SKM-1 (cell line): Measurements from ENCODE around the gene HSF2BP.
"Not testable (repeated sequence)": the region's sequence is repeated elsewhere in the genome, so short reads cannot be mapped to it uniquely, and the experiment has no call there.

Experiments used
- DNase-seq: peaks from one replicate; lab custom pipeline; 2025; ENCODE audit not compliant: unreplicated experiment; lab: John Stamatoyannopoulos, UW

HSF2BP gene

GRCh38 chr21:43622796-43623195 is 36.5 kb downstream of the HSF2BP start:
- DNase-seq: no peak

DNA sequence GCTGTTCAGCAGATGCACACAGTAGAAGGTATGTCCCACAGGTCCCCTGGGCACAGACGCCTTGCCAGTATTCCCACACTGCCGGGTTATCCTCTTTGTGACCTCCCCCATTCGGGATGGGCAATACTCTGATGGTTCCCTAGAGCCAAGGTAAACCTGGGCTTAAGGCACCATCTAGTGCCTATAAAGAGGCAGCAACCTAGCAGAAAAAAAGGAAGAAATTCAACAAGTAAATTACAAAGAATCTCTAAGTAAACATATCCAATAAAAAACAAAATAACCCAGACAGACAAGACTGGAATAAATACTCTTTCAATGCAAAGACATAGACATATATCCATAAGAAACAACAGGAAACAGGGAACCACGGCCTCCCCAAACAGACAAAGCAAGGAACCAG is 39.4 kb downstream of the HSF2BP start:
- DNase-seq: no peak

DNA sequence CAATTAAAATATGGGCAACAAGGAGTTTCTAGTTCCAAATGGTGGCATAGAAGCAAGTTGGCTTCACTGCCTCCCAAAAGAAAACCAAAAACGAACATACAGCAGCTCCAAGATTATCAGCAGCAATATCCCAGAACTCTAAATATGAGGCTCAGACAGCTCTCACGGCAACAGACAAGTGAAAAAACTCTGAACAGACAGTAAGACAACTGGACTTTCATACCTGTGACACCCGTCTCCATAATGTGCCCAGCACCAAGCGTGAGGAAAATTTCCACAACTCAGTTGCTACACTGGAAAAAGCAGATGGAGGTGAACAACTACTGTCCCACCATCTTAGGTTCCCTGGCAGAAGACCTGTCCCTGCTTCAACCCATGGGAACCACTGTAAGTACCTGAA is 39.9 kb downstream of the HSF2BP start:
- DNase-seq: no peak

DNA sequence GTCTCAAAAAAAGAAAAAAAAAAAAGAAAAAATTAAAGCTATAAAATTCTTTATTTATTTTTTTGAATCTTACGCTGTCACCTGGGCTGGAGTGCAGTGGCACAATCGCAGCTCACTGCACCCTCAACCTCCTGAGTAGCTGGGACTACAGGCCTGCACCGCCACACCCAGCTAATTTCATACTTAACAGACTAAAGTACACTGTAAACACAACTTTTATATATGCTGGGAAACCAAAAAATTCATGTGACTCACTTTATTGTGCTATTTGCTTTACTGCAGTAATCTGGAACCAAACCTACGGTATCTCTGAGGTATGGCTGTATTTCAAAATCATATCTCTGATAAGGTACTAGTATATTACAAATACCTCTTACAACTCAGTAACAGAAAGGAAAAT is 40.3 kb downstream of the HSF2BP start:
- no peak for DNase-seq

GRCh38 chr21:43616861-43617260 is 42.4 kb downstream of the HSF2BP start:
- not testable (repeated sequence) for DNase-seq

GRCh38 chr21:43614839-43615238 is 44.4 kb downstream of the HSF2BP start:
- DNase-seq: no peak

- DNase-seq: no peak
These were observed 45.3 kb downstream of the HSF2BP start for GRCh38 chr21:43613755-43614638.

DNA sequence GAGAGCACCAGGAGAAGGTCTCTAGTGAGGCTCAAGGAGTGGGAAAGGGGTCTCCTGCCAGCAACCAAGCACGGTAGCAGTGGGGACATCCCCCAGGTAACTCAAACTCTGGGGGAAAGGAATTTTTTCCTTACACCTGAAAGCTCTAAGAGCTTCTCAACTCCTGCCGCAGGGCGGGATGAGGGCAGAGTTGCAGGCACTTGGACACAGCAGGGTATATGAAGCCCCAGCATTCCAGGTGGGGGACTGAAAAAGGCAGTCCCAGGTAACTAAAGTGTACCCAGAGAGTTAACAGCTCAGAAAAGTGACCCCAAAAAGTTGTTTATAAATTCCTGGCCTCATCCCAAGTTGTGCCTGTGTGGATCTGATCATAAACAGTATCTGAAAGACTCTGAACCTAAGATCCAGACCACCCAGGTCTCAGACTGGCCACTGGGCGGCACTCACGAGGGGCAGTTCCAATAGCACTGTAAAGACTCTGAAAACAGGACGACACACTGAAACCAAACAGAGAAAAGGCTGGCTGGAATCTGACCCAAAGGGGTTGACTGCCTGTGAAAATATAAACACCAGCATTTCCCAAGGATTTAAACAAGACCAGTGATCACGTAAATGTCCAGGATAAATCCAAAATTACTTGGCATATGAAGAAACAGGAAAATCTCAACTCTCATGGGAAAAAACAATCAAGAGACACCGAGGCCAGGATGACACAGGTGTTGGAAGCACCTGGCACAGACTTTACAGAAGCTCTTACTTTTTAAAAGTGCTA is 47.5 kb downstream of the HSF2BP start:
- no peak for DNase-seq

DNA sequence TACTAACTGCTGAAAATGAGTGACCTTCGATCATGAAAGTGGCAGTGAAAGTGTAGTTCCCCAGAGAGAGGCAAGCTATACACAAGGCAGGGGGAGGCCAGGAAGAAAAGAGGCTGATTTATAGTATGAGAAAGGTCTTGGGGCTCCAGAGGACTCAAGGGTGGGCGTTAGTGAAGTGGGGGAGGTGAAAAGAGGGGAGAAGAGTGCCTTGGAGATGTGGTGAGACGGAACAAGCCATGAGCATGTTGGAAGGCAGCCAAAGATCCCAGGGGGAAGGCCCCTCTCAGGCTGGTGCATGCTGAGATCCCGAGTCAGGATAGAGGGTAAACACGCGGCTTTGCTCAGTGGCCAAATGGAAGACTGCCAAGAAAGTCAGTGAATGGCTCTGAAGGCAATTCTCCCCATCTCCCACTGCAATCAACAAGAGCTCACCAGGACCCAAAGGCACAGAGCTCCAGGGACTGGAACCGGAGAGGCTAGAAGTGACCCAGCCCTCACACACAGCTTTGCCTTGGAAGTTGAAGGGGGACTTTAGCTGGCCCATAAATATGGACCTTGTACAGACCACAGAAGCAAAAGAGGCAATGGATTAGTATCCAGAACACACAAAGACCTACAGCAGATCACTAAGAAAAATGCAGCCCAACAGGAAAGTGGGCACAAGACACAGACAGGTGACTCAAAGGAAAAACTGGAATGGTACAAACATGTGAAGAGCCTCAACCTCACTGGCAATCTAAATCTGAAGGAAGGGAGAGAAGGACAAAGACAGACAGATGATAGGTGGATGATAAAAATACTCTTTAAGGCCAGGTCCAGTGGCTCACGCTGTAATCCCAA is 49.6 kb downstream of the HSF2BP start:
- DNase-seq: no peak

- DNase-seq: no peak
These were observed 50.6 kb downstream of the HSF2BP start for GRCh38 chr21:43608664-43609063.

GRCh38 chr21:43608225-43608624 is 51.1 kb downstream of the HSF2BP start:
- no peak for DNase-seq

GRCh38 chr21:43605320-43606215 is 53.7 kb downstream of the HSF2BP start:
- no peak for DNase-seq

DNA sequence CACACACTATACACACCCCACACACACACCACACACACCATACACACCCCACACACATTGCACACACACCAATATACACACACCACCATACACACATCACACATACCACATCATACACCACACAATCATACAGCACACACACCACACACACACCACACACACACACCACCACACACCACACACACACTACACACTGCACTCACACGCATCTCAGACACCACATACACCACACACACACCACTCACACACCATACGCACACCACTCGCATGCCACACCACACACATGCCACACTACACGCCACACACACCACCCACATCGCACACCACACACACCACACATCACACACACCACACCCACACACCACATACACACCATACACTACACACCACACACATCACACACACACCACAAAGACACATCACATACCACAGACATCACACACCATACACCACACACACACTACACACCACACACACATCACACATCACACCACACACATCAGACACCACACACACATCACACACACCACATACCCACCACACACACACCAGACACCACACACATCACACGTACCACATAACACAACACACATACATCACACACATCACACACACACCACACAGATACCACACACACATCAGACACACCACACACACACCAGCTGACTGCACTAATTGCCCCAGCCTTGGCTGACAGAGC is 54.6 kb downstream of the HSF2BP start:
- DNase-seq: no peak

GRCh38 chr21:43603641-43604504 is 55.4 kb downstream of the HSF2BP start:
- DNase-seq: no peak

DNA sequence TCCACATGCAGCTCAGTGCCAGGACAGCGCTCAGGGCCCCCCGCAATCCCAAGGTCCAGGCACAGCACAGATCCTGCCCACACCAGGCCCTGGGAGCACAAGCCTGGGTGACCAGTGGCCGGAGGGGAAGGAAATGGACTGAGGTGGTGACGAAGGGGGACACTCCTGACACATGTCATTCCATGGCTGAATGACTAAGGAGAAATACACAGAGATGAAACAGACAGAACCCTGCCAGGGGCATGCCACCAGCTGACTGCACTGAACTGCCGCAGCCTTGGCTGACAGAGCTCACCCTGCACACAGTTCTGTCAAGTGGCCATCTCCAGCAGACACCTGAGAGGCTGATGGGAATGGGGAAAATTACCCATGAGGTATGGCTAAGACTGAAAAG is 56.1 kb downstream of the HSF2BP start:
- no peak for DNase-seq

- no peak for DNase-seq
These were observed 56.7 kb downstream of the HSF2BP start for GRCh38 chr21:43602266-43603232.

DNA sequence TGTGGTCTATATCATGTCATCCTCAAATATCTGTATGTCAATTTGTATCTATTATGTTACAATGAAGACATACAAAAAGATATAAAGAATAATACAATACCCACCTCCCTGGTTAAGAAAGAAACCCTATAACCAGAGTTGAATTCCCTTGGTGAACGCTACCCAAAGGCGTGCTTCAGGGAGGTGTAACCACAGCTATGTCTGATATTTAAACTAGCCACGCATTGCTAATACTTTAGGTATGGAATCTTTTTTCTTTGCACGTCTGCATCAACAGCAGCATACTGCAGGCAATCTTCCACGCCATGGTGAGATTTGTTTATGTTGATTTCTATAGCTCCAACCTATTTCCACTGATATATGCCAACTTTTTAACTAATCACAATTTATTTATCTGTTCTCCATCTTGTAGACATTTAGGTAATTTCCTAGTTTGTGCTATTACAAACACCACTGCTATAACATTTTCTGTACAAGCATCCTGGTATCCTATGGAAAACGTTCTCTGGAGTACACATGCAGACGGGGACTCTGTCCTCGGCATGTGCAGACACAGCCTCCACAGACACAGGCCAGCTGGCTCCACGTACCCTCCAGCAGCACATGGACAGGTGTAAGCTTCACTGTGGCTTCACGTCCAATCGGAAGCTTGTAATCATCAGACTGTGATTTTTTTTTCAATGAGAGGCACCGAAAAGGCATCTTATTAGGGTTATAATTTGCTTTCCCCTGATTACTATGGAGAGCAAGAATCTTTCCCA is 58.5 kb downstream of the HSF2BP start:
- no peak for DNase-seq
